ENCODE measurements around the gene ITIH2.

- TF ChIP-seq EP300 (IDR thresholded peaks at IDR 0.05) (no peak), POLR2A (IDR thresholded peaks at IDR 0.05) (no peak), CTCF (IDR thresholded peaks at IDR 0.05) (no peak)
Measured at GRCh38 chr10:7773845-7774801, 71.0 kb downstream of the ITIH2 start.

All from gastroesophageal sphincter (tissue), 3 donors.